ENCODE data around the gene OR10A3. TPM values are rescaled to one million over a fixed set of nuclear protein-coding genes. Genes with fewer than 3 reads are reported as not detected.
A peak's percentile ranks its signal among the peaks of the same experiment; 100 is the strongest.

The OR10A3 gene
- total and polyA plus RNA-seq, 4 donors: not detected

- 18 to 31% methylated on average over 1 of the region's 1 CpG for WGBS, 2 donors
- TF ChIP-seq, protein P1, sequence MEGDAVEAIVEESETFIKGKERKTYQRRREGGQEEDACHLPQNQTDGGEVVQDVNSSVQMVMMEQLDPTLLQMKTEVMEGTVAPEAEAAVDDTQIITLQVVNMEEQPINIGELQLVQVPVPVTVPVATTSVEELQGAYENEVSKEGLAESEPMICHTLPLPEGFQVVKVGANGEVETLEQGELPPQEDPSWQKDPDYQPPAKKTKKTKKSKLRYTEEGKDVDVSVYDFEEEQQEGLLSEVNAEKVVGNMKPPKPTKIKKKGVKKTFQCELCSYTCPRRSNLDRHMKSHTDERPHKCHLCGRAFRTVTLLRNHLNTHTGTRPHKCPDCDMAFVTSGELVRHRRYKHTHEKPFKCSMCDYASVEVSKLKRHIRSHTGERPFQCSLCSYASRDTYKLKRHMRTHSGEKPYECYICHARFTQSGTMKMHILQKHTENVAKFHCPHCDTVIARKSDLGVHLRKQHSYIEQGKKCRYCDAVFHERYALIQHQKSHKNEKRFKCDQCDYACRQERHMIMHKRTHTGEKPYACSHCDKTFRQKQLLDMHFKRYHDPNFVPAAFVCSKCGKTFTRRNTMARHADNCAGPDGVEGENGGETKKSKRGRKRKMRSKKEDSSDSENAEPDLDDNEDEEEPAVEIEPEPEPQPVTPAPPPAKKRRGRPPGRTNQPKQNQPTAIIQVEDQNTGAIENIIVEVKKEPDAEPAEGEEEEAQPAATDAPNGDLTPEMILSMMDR (IDR thresholded peaks at IDR 0.05; ENCODE audit: control extremely low read depth, extremely low read depth): no peak
- Histone ChIP-seq H3K36me3 (ENCODE audit: control insufficient read depth in 4 of 4, insufficient read depth in 4 of 4, low read length in 4 of 4) (no peaks in the 10 kb centered on the region), H3K4me1 (ENCODE audit: control insufficient read depth in 5 of 5, insufficient read depth in 5 of 5, low read length in 5 of 5) (no peaks in the 10 kb centered on the region), H3K27ac (ENCODE audit: low read depth in 1 of 2, low read length in 1 of 2) (no peak overlapping the region), H3K27me3 (ENCODE audit: control insufficient read depth in 3 of 3, insufficient read depth in 3 of 3, low read length in 2 of 3) (no peaks in the 10 kb centered on the region), H3K9ac (ENCODE audit: insufficient read depth in 1 of 2, low read length in 2 of 2) (no peak overlapping the region), H3K4me3 (no peak overlapping the region), H3K9me3 (ENCODE audit: control insufficient read depth in 4 of 4, insufficient read depth in 3 of 4, low read length in 3 of 4) (no peaks in the 10 kb centered on the region)
- ATAC-seq (ENCODE audit: insufficient read depth, low FRiP score) (no peak), DNase-seq (peak in 1 of 3 donors; percentile 10)
Observed at GRCh38 chr11:7936615-7937014, 4.9 kb downstream of the OR10A3 start.

DNA sequence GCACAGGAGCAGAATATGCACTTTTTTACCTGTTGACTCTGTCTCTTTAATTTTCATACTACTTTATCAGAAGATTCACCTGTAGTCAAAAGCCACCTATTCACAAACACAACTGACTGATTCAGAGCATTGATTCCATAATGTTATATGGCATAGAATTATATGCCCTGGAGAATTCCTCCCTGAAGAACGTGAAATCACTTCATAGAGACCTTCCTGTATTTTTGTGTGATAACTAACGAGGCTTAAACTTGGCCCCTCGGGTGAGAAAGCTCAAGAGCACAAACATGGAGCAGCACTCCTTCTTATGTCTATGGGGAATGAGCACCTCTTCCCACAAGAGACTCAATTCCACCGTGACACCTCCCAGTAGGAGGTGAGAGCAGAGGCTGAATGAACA, 10.3 kb downstream of the OR10A3 start, which contains the start of gene OR10A6:
Gene OR10A6, minus strand, starts transcription at position 101 of the 400 bp plus-strand sequence. CDS start 2,606 bp downstream, outside the sequence.
- no peak for ATAC-seq (ENCODE audit: insufficient read depth, low FRiP score)
- Histone ChIP-seq H3K4me3 (no peak within 1 kb of the TSS), H3K36me3 (ENCODE audit: control insufficient read depth in 4 of 4, insufficient read depth in 4 of 4, low read length in 4 of 4) (no peaks in the 10 kb centered on the region), H3K9ac (ENCODE audit: insufficient read depth in 1 of 2, low read length in 2 of 2) (no peak within 1 kb of the TSS), H3K9me3 (ENCODE audit: control insufficient read depth in 4 of 4, insufficient read depth in 3 of 4, low read length in 3 of 4) (no peaks in the 10 kb centered on the region), H3K4me1 (ENCODE audit: control insufficient read depth in 5 of 5, insufficient read depth in 5 of 5, low read length in 5 of 5) (no peaks in the 10 kb centered on the region), H3K27ac (ENCODE audit: low read depth in 1 of 2, low read length in 1 of 2) (no peak within 1 kb of the TSS), H3K27me3 (ENCODE audit: control insufficient read depth in 3 of 3, insufficient read depth in 3 of 3, low read length in 2 of 3) (no peaks in the 10 kb centered on the region)
- 80 to 85% methylated on average over 4 of the region's 4 CpGs for WGBS, 2 donors
- no peak for DNase-seq
- TF ChIP-seq, protein P1 (IDR thresholded peaks at IDR 0.05; ENCODE audit: control extremely low read depth, extremely low read depth): no peak

- H3K27me3 ChIP-seq (ENCODE audit: control insufficient read depth in 3 of 3, insufficient read depth in 3 of 3, low read length in 2 of 3): no peaks in the 10 kb centered on the region
- 86 to 90% methylated on average over 6 of the region's 6 CpGs for WGBS, 2 donors
- no peak overlapping the region for H3K9ac ChIP-seq (ENCODE audit: insufficient read depth in 1 of 2, low read length in 2 of 2)
- H3K27ac ChIP-seq (ENCODE audit: low read depth in 1 of 2, low read length in 1 of 2): no peak overlapping the region
- H3K4me1 ChIP-seq (ENCODE audit: control insufficient read depth in 5 of 5, insufficient read depth in 5 of 5, low read length in 5 of 5): no peaks in the 10 kb centered on the region
- no peaks in the 10 kb centered on the region for H3K9me3 ChIP-seq (ENCODE audit: control insufficient read depth in 4 of 4, insufficient read depth in 3 of 4, low read length in 3 of 4)
- DNase-seq: no peak
- TF ChIP-seq, protein P1 (IDR thresholded peaks at IDR 0.05; ENCODE audit: control extremely low read depth, extremely low read depth): no peak
- no peaks in the 10 kb centered on the region for H3K36me3 ChIP-seq (ENCODE audit: control insufficient read depth in 4 of 4, insufficient read depth in 4 of 4, low read length in 4 of 4)
- ATAC-seq (ENCODE audit: insufficient read depth, low FRiP score): no peak
- no peak overlapping the region for H3K4me3 ChIP-seq
Observed at GRCh38 chr11:7927635-7928034, 13.9 kb downstream of the OR10A3 start.

DNA sequence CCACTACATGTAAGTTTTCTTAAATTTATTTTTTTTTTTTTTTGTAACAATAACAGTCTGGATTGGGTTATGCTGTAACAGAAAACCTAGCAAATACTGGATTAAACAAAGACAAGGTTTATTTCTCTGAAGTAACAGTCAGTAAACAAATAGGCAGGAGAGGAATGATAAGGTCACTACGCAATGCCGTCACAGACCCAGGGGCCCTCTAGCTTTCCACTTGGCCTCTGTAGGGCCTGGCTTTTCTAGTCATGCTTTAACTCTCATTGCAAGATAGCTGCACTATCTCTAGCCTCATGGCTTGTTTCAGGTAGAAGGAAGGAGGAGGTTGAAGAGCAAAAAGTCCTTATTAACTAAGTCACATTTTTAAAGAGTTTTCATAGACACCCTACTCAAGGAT, 17.0 kb downstream of the OR10A3 start:
- Histone ChIP-seq H3K27ac (ENCODE audit: low read depth in 1 of 2, low read length in 1 of 2) (no peak overlapping the region), H3K36me3 (ENCODE audit: control insufficient read depth in 4 of 4, insufficient read depth in 4 of 4, low read length in 4 of 4) (no peaks in the 10 kb centered on the region), H3K4me1 (ENCODE audit: control insufficient read depth in 5 of 5, insufficient read depth in 5 of 5, low read length in 5 of 5) (no peaks in the 10 kb centered on the region), H3K4me3 (no peak overlapping the region), H3K9ac (ENCODE audit: insufficient read depth in 1 of 2, low read length in 2 of 2) (no peak overlapping the region), H3K27me3 (ENCODE audit: control insufficient read depth in 3 of 3, insufficient read depth in 3 of 3, low read length in 2 of 3) (no peaks in the 10 kb centered on the region), H3K9me3 (ENCODE audit: control insufficient read depth in 4 of 4, insufficient read depth in 3 of 4, low read length in 3 of 4) (no peaks in the 10 kb centered on the region)
- DNase-seq: no peak
- TF ChIP-seq, protein P1 (IDR thresholded peaks at IDR 0.05; ENCODE audit: control extremely low read depth, extremely low read depth): no peak
- WGBS, 2 donors: 44 to 72% methylated on average over 2 of the region's 2 CpGs
- no peak for ATAC-seq (ENCODE audit: insufficient read depth, low FRiP score)
